Measurements from ENCODE around the gene FRAS1.
"Not testable (repeated sequence)": the region's sequence is repeated elsewhere in the genome, so short reads cannot be mapped to it uniquely, and the experiment has no call there.

The FRAS1 gene

DNA sequence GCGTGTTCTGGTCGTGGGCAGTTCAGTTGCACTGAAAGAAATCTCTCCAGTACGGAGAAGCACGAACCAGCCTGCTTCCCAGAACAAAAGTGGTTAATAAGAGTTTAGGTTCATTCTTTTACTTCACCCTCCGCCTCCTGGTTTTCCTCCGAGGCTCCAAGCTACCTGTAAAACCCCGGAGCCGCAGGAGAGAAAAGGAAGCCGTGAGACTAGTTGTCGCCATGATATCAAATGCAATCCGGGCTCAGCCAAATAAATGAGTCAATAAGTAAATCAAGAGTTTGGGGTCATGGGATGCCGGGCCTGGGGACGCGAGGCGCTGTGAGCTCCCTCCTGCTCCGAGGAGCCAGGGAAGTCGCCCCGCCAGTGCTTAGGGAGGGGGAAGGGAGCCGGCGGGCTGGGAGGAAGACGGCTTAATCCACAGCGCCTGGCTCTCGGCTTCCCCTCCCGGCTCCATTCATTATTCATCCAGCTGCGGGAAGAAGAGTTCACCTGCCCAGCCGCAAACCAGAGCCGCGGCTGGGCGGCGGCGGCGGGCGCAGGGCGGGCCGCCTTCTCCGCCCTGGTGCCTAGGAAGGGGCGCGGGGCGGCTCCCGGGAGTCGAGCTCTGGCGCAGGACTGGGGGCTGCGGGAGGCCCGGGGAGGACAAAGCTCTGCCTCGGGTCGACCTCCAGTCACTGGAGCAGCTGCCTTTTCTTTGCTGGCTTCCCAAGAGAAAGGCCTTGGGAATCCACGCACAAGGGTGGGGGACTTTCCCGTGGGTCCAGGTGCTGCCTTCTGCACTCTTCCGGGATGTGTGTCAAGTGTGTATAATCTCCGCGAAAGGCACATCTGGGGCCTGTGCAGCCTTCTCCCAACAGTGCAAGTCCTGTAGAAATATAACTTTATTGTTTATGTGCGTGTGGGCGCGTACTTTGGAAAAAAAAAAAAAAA, 1.7 kb downstream of the FRAS1 start:
- DNase-seq (ENCODE audit: low spot score), result peak; percentile 39

DNA sequence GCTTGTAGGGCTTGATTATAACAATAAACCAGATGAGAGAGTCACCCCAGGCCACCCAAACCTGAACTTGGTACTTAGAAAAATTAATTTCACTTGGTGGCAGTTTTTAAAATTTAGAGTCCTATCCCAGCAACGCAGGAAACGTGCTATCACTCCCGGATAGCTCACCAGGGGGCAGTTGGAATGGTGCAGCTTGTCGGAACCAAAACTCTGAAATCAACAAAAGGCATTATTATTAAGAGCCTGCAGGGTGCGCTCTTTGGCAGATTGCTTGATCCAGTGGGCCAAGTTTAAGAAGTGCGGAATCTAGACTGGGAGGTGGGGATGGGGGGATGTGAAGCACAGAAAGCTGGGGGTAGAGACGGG, 2.4 kb downstream of the FRAS1 start:
- DNase-seq (ENCODE audit: low spot score), result peak; percentile 74

DNA sequence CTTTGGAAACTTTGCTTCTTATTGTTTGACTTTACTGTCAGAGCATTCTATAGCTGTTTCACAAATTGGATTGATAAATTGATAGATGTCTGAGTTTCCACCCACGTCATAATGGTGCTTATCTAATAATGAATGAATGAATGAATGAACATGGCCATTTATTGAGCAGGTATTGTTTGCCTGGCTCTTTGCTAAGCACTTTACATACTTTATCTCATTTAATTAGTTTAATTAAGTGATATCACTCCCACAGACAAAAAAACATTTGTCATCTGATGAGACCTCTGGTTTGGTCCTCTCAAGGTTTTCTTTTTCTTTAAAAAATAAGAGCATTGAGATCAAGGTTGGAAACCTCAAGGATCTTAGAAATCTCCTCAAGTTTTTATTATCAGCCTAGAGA, 2.8 kb downstream of the FRAS1 start:
- no peak for DNase-seq (ENCODE audit: low spot score)

DNA sequence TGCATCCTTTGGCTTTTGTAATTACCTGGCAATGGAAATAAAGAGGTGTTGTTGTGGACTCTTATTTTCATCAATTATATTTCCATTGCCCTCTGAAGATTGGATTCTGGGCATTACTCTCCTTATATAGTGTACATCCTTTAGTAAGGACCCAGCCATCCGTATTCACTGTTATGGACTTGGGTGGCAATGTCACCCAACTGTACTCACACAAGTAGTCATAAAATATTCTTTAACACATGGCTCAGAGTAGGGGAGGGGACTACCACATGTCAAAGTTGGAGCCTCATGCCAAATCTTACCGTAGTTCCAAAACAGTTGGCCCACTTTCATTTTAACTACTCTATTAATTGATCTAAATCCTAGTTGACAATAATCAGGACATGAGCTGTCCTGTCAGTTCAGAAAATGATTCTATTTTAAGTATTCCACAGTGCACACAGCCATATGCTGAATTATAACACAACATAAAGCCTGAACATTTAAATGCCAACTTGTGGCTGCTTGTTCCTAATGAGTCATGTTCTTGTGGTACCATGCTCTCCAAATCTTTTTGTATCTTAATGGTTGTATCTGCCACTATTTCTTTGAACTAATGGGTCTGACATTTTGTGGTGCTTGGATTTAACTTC, 4.9 kb downstream of the FRAS1 start:
- DNase-seq (ENCODE audit: low spot score), result no peak

GRCh38 chr4:78065508-78066192, 8.5 kb downstream of the FRAS1 start:
- DNase-seq (ENCODE audit: low spot score), result no peak

GRCh38 chr4:78068481-78068880, 11.4 kb downstream of the FRAS1 start:
- no peak for DNase-seq (ENCODE audit: low spot score)

DNA sequence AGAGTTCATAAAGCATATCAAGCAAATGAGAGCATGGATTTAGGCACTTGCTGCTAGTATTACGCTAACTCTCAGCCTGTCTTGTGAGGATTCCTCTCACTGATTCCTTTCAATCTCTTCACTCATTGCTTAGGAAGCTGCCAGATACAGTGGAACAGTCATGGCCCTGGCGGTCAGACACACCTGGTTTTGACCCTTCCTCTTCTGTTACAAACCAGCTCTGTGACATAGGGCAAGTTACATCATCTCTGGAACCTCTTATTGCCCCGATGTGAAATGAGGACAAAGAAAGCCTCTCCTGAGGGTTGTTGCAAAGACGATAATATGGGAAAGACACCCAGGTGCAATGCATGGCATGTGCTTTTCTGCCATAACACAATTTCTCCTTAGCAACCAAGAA, 12.2 kb downstream of the FRAS1 start:
- no peak for DNase-seq (ENCODE audit: low spot score)

- DNase-seq (ENCODE audit: low spot score), result no peak
Observed at GRCh38 chr4:78069859-78070258, 12.7 kb downstream of the FRAS1 start.

GRCh38 chr4:78070731-78071282, 13.7 kb downstream of the FRAS1 start:
- DNase-seq (ENCODE audit: low spot score), result no peak

- DNase-seq (ENCODE audit: low spot score), result no peak
Observed at GRCh38 chr4:78074759-78075158, 17.6 kb downstream of the FRAS1 start.

DNA sequence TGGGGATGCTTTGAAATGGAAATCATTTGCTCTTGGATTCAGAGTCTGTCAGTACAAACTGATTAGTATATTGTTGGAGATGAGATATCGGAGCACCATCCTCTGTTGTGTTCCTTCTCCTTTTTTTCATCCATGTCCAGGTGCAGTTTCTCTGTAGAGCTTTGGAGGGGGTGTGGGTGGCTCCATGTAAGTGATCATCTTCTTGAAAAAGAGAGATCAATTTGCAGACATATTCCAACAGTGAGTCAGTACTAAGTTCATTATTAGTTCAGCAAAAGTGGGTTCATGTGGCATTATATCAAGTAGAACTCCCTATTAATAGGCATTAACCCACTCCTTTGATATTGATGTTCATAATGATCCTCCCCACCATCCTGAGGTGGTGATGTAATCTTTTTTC, 18.9 kb downstream of the FRAS1 start:
- DNase-seq (ENCODE audit: low spot score), result no peak

GRCh38 chr4:78078101-78078500, 21.0 kb downstream of the FRAS1 start:
- DNase-seq (ENCODE audit: low spot score), result no peak

- DNase-seq (ENCODE audit: low spot score), result no peak
Observed at GRCh38 chr4:78079726-78080430, 22.8 kb downstream of the FRAS1 start.

- DNase-seq (ENCODE audit: low spot score), result no peak
Observed at GRCh38 chr4:78081541-78081940, 24.4 kb downstream of the FRAS1 start.

DNA sequence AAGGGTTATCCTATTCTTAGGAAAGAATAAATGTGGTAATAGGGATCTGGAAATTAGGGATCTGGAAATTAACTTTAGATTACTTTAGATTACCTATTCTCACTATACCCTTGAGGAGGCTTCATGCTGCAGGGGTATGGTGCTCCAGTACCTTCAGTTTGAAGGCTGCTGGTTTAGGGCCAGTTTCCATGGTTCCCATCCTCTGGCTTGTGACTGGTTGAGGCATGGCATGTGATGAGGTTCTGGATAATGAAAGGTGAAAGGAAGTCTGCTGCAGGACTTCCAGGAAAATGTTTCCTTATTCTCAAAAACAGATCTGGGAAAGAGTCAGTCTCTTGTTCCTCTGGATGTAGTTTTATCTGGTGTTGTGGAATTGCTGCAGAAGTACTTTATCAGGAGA, 25.9 kb downstream of the FRAS1 start:
- DNase-seq (ENCODE audit: low spot score), result no peak

- DNase-seq (ENCODE audit: low spot score), result no peak
Observed at GRCh38 chr4:78091534-78091933, 34.4 kb downstream of the FRAS1 start.

- not testable (repeated sequence) for DNase-seq (ENCODE audit: low spot score)
Observed at GRCh38 chr4:78092350-78092749, 35.2 kb downstream of the FRAS1 start.

DNA sequence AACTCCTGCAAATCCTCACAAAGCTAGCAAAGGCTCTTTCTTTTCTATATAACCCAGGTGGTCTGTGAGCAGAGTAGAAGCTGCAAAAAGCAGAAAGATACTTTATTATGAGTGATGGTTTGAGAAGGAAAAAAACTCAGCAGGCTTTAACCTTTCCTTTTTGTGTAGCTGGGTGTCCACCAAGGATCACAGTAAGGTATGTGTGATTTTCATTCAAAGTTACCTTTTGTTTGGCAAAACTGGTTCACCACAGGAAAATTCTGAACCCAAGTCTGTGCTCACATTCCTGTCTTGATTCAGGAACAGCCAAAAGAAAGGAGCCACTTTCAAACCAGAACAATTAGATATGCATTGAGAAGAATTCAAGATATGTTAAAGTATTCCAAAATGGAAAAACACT, 35.7 kb downstream of the FRAS1 start:
- no peak for DNase-seq (ENCODE audit: low spot score)

- no peak for DNase-seq (ENCODE audit: low spot score)
Observed at GRCh38 chr4:78095081-78095480, 38.0 kb downstream of the FRAS1 start.

DNA sequence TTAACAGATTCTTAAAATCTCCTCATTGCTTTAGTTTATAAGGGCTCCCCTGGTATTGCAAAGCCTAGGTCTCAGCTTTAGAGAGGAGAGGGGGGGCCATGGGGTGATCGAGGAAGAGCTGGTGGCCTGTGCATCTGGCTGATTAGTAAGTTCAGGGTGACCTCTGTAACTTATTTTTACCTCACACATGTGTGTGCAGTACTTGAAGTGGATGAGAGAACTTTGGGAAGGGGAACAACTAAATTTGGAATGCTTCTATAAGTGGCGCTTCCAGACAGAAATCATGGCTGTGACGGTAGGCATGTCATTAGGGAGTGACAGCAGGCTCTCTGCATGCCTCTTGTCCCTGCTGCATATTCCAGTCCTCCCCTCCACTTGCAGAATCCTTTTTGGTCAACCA, 41.9 kb downstream of the FRAS1 start:
- DNase-seq (ENCODE audit: low spot score), result no peak

GRCh38 chr4:78100060-78100459, 42.9 kb downstream of the FRAS1 start:
- DNase-seq (ENCODE audit: low spot score), result no peak

DNA sequence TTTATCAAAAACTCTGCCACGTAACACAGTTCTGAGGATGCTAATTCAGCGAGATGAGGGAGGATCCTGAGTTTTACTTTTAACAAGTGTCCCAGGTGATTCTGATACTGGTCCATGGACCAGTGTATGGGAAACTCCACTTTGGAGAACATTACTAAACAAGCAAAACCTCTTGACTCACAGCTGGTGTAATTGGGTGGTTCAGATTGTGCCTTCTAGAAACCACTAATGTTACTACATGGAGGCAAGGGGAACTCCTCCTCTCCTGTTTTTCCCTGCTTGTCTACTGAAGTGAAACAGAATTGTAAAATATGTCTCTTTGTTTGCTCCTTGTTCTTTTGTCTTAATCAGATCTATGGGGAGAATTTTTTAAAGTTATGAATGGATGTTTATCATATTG, 62.6 kb downstream of the FRAS1 start:
- DNase-seq (ENCODE audit: low spot score), result no peak

All from AG08396 (cell line).